HG02870 (cell line): ENCODE data around the gene CARD14.

Experiments used
- ATAC-seq: cut with Tn5 transposase; IDR thresholded peaks from one replicate; pipeline ENCODE4 v1.9.1; 2021; ENCODE audit warnings: mild to moderate bottlenecking, moderate library complexity; ENCODE audit not compliant: unreplicated experiment

CARD14 gene

GRCh38 chr17:80169784-80170500, at the start of gene CARD14:
TSS of gene CARD14 (plus strand) at chr17:80170030. CDS start at chr17:80181439, 11,409 bp downstream.
- no peak for ATAC-seq

GRCh38 chr17:80122026-80122575, 47.7 kb upstream of the CARD14 start:
- ATAC-seq, result no peak

GRCh38 chr17:80122926-80123505, 46.8 kb upstream of the CARD14 start:
- ATAC-seq, result no peak

- no peak for ATAC-seq
Observed at GRCh38 chr17:80123791-80124190, 46.0 kb upstream of the CARD14 start.

- no peak for ATAC-seq
Observed at GRCh38 chr17:80124351-80124981, 45.4 kb upstream of the CARD14 start.

- no peak for ATAC-seq
Observed at GRCh38 chr17:80125656-80126448, 44.0 kb upstream of the CARD14 start.

GRCh38 chr17:80126449-80126715, 43.4 kb upstream of the CARD14 start:
- ATAC-seq, result no peak

GRCh38 chr17:80129006-80129565, 40.7 kb upstream of the CARD14 start:
- no peak for ATAC-seq

- ATAC-seq, result no peak
Observed at GRCh38 chr17:80130992-80131391, 38.8 kb upstream of the CARD14 start.

- ATAC-seq, result no peak
Observed at GRCh38 chr17:80132906-80133625, 36.8 kb upstream of the CARD14 start.

GRCh38 chr17:80133626-80133970, 36.2 kb upstream of the CARD14 start:
- ATAC-seq, result no peak

- no peak for ATAC-seq
Observed at GRCh38 chr17:80137131-80137530, 32.7 kb upstream of the CARD14 start.

- no peak for ATAC-seq
Observed at GRCh38 chr17:80138856-80139426, 30.9 kb upstream of the CARD14 start.

GRCh38 chr17:80141463-80142165, 28.2 kb upstream of the CARD14 start:
- ATAC-seq, result no peak

- no peak for ATAC-seq
Observed at GRCh38 chr17:80142929-80143328, 26.9 kb upstream of the CARD14 start.

- no peak for ATAC-seq
Observed at GRCh38 chr17:80145076-80146075, 24.5 kb upstream of the CARD14 start.

GRCh38 chr17:80146121-80147034, 23.5 kb upstream of the CARD14 start:
- ATAC-seq, result peak; percentile 14
